T-cell (primary cell): ENCODE data around the gene GFM2. TPM values are rescaled to one million over a fixed set of nuclear protein-coding genes. Genes with fewer than 3 reads are reported as not detected.

Source experiments
- total RNA-seq, 35 experiments: library from RNA in 6 of 35; stranded (reverse) in 6 of 35; fragments of 120-200 nt in 1 of 35; gene quantifications; one replicate each; pipeline versions ENCODE4 v1.2.1 to v1.2.4 and lab custom pipeline; 2013 to 2026

The GFM2 gene
- total RNA-seq, 5 donors from 2014 or later (not counting 1 experiment from before 2014, with no cell fraction given): 13.7 to 21.8 (median 20.3) TPM

Other genes with a start within 250 kb of the GFM2 start
- 10 to 100 TPM in 2 of 5 donors, 1 to 10 TPM in 2, under 1 TPM in 1; 0.70 to 21.0 (median 2.7) TPM for gene ENC1, start 126.4 kb downstream of the GFM2 start, total RNA-seq
- 10 to 100 TPM; 32.5 to 52.0 (median 44.0) TPM for gene HEXB, start 81.9 kb downstream of the GFM2 start, total RNA-seq
- 100 to 1,000 TPM in 3 of 5 donors, 10 to 100 TPM in 2; 81.8 to 142 (median 126) TPM for gene NSA2, start 132 bp upstream of the GFM2 start, total RNA-seq
- 10 to 100 TPM; 12.5 to 15.9 (median 12.6) TPM for gene FAM169A, start 99.3 kb upstream of the GFM2 start, total RNA-seq